ENCODE measurements around the gene APEH. TPM values are rescaled to one million over a fixed set of nuclear protein-coding genes. Genes with fewer than 3 reads are reported as not detected.

APEH gene
- total and polyA plus RNA-seq, 2 of the 13 experiments (the other 11 are each of a cell fraction or from before 2014, with no cell fraction given) = 116 to 130 TPM

GRCh38 chr3:49689046-49689907, 15.1 kb downstream of the APEH start, which contains the start of the genes MST1 and RNF123 (continued):
- TF ChIP-seq HBP1 (CRISPR knock-in tag; IDR thresholded peaks at IDR 0.05; ENCODE audit: low read depth) = 0 out of 2 replicates have a peak, but pooled peaks have one; percentile 47
- TF ChIP-seq ZNF570 (CRISPR knock-in tag; IDR thresholded peaks at IDR 0.05; ENCODE audit: borderline replicate concordance) = no peak
- TF ChIP-seq DNMT3B (CRISPR knock-in tag; conservative IDR thresholded peaks at IDR 0.05) = 0 out of 2 replicates have a peak, but pooled peaks have one; percentile 21
- no peak for TF ChIP-seq SP1 (IDR thresholded peaks at IDR 0.05)
- TF ChIP-seq SP1 (CRISPR knock-in tag; IDR thresholded peaks at IDR 0.05) = peak; percentile 52; the same call in 1 of the 2 replicates
- peak; percentile 74; the same call in 1 of the 2 replicates for TF ChIP-seq BRD4 (CRISPR knock-in tag; IDR thresholded peaks at IDR 0.05)
- peak; percentile 84; the same call in 1 of the 2 replicates for TF ChIP-seq CBFB (CRISPR knock-in tag; IDR thresholded peaks at IDR 0.05)
- TF ChIP-seq MXI1 (IDR thresholded peaks at IDR 0.05; ENCODE audit: borderline replicate concordance, low read depth, low read length) = peak; percentile 66; the same call in 2 of the 3 replicates
- no peak for TF ChIP-seq XBP1 (CRISPR knock-in tag; IDR thresholded peaks at IDR 0.05)
- TF ChIP-seq HOMEZ (CRISPR knock-in tag; IDR thresholded peaks at IDR 0.05; ENCODE audit: low read depth) = 0 out of 2 replicates have a peak, but pooled peaks have one; percentile 17
- no peak; the same call in 1 of the 2 replicates for TF ChIP-seq NFYB (CRISPR knock-in tag; IDR thresholded peaks at IDR 0.05)
- TF ChIP-seq ATF4 (CRISPR knock-in tag; IDR thresholded peaks at IDR 0.05) = no peak
- no peak for TF ChIP-seq LCORL (IDR thresholded peaks at IDR 0.05)
- TF ChIP-seq LCORL (CRISPR knock-in tag; IDR thresholded peaks at IDR 0.05) = peak; percentile 67; the same call in 1 of the 2 replicates
- TF ChIP-seq, protein P1, sequence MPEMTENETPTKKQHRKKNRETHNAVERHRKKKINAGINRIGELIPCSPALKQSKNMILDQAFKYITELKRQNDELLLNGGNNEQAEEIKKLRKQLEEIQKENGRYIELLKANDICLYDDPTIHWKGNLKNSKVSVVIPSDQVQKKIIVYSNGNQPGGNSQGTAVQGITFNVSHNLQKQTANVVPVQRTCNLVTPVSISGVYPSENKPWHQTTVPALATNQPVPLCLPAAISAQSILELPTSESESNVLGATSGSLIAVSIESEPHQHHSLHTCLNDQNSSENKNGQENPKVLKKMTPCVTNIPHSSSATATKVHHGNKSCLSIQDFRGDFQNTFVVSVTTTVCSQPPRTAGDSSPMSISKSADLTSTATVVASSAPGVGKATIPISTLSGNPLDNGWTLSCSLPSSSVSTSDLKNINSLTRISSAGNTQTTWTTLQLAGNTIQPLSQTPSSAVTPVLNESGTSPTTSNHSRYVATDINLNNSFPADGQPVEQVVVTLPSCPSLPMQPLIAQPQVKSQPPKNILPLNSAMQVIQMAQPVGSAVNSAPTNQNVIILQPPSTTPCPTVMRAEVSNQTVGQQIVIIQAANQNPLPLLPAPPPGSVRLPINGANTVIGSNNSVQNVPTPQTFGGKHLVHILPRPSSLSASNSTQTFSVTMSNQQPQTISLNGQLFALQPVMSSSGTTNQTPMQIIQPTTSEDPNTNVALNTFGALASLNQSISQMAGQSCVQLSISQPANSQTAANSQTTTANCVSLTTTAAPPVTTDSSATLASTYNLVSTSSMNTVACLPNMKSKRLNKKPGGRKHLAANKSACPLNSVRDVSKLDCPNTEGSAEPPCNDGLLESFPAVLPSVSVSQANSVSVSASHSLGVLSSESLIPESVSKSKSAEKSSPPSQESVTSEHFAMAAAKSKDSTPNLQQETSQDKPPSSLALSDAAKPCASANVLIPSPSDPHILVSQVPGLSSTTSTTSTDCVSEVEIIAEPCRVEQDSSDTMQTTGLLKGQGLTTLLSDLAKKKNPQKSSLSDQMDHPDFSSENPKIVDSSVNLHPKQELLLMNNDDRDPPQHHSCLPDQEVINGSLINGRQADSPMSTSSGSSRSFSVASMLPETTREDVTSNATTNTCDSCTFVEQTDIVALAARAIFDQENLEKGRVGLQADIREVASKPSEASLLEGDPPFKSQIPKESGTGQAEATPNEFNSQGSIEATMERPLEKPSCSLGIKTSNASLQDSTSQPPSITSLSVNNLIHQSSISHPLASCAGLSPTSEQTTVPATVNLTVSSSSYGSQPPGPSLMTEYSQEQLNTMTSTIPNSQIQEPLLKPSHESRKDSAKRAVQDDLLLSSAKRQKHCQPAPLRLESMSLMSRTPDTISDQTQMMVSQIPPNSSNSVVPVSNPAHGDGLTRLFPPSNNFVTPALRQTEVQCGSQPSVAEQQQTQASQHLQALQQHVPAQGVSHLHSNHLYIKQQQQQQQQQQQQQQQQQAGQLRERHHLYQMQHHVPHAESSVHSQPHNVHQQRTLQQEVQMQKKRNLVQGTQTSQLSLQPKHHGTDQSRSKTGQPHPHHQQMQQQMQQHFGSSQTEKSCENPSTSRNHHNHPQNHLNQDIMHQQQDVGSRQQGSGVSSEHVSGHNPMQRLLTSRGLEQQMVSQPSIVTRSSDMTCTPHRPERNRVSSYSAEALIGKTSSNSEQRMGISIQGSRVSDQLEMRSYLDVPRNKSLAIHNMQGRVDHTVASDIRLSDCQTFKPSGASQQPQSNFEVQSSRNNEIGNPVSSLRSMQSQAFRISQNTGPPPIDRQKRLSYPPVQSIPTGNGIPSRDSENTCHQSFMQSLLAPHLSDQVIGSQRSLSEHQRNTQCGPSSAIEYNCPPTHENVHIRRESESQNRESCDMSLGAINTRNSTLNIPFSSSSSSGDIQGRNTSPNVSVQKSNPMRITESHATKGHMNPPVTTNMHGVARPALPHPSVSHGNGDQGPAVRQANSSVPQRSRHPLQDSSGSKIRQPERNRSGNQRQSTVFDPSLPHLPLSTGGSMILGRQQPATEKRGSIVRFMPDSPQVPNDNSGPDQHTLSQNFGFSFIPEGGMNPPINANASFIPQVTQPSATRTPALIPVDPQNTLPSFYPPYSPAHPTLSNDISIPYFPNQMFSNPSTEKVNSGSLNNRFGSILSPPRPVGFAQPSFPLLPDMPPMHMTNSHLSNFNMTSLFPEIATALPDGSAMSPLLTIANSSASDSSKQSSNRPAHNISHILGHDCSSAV (CRISPR knock-in tag; IDR thresholded peaks at IDR 0.05; ENCODE audit: borderline replicate concordance) = 0 out of 2 replicates have a peak, but pooled peaks have one; percentile 73
